HG03342 (cell line): ENCODE measurements around the gene THSD7B.
"Not testable (repeated sequence)": the region's sequence is repeated elsewhere in the genome, so short reads cannot be mapped to it uniquely, and the experiment has no call there.

Experiments used
- ATAC-seq: cut with Tn5 transposase; IDR thresholded peaks from one replicate; pipeline ENCODE4 v1.9.1; 2021; ENCODE audit warnings: mild to moderate bottlenecking, moderate library complexity; ENCODE audit not compliant: unreplicated experiment

The THSD7B gene

DNA sequence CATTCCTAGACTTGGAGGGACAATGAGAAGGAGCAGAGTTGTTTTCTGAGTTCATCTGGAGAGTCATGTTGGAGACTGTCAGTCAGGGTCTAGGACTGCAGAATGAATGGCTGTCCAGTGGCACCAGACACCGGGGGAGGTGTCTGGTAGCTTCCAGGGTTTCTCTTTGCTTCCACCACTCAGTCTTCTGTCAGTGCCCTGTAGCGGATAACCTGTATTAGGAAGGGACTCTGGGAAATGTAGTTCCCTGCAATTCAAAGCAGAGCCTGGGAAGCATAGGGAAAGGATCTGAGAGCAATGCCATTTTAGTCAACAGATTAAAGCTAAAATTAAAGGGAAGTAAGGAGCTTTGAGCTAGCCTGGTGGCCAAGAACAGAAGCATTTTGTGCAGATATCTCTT, 257.9 kb downstream of the THSD7B start:
- no peak for ATAC-seq

- ATAC-seq, result no peak
Observed at GRCh38 chr2:137031731-137032130, 266.4 kb downstream of the THSD7B start.

DNA sequence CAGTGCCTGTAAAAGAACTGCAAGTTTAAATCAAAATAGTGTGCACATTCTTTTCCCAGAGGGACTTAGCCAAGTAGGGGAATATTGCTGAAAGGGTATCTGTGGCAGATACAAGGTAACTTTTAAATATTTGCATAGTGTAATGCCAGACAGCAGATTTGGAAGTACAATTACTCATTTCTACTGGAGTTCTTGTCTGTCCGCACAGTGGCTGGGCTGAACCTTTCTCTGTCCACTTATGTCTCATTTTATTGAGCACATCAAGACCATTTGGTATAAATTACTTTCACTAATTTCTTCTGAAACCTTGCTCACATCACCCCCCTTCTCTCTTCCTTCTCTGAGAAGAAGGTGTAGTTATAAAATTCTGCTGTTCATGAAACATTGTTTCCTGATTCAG, 271.3 kb downstream of the THSD7B start:
- ATAC-seq, result no peak

DNA sequence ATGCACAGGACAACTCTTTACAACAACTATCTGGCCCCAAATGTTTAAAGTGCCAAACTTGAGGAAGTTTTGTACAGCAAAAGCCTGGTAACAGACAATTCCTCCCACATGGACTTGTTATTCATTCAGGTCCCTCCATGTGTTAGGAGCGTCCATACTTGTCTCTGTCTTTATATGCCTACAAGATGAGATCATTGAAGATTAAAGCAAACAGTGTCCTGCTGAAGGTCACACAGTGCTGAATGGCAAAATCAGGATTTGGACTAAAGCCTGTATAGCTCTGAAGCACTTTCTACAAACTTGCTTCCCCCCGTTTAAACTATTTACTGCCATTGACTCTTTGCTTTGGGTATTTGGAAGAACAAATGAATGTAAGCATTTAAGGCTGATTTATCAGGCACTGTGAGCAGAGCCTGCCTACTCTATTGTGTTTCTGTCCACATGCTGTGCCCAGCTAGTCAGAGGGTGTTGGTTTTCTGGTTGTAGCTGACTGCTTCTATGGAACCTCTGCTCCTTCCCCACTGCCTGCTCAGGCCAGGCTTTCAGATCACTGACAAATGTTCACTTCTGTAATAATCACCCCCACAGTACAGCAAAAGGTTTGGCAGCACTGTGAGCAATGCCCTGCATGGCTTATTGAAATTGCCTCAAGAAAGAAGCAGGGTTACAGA, 274.3 kb downstream of the THSD7B start:
- no peak for ATAC-seq

- ATAC-seq, result no peak
Observed at GRCh38 chr2:137047369-137047768, 282.0 kb downstream of the THSD7B start.

DNA sequence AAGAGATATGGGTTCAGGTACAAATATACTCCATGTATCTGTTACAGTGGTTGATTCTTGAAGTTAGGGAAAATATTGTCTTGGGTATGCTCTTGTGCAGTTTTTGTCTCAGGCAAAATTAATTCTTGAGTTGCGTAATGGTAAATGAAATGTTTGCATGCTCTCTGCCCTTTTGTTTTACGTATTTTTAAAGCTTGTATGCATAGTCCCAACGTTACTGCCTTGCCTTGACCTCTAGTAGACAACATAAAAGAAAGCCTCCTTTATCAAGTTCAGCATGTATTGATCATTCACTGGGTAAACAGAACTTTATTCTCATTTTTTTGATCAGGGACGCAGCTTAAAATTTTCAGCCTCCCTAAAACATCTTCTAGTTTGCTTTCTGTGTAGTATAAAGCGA, 283.1 kb downstream of the THSD7B start:
- no peak for ATAC-seq

DNA sequence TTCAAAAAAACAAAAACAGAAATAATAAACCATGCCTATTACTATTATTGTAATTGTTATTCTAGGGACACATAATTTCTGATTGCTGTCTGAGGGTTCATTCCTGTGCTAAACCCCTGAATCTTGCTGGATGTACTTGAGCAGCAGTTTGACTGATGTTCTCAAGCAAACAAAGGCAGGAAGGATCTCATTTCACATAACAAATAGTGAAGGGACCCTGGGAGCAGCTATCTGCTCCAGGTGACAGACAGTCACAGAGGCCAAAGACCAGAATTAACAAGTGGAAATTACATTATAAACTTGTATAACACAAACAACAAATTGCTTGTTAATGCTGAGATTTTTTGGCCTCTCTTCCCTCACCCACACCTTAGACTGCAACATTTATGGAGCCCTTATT, 284.2 kb downstream of the THSD7B start:
- no peak for ATAC-seq

DNA sequence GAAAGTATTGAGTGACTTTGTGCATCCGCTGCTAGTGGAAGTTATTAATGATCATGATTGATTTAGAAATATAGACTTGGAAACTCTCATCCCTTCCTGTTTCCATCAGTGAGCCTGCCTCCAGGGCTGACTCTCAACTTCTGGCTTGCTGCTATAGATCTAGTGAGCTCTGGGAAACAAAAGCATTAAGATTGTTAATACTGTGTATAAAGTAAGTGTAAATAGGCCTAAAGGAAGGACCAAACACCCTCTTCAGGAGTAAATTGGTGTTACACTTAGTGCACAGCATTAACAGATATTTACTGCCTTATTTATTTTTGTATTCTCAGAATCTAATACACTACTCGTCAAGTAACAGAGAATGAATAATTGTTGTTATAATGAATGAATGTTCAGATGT, 285.6 kb downstream of the THSD7B start:
- ATAC-seq, result no peak

DNA sequence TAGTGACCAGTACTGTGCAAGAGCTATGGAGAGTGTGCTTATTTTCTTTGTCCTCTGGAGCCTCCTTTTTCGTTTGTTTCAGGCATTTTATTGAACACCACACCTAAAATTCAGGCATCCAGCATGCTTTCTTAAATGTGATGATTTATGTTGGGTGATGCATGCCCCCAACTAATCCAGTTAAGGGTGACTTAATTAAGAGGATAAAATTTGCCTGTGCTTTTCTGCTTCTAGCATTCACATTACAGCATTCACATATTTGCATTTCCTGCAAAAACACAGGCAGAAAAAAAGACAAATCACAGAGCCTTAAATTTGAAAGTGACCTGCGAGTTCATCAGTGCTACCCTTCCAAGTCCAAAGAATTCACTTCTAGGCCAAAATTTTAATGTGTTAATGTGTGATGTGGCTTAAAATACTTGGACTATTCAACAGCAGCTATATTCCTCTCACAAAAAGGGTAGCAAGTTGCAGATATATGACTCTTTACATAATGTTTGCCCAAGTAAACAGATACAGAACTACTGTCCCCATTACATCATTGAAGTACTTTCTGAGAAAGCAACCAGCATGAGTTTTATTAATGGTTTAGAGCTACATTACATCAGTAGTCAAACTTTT, 286.5 kb downstream of the THSD7B start:
- ATAC-seq, result no peak

- no peak for ATAC-seq
Observed at GRCh38 chr2:137056704-137057103, 291.4 kb downstream of the THSD7B start.

- ATAC-seq, result not testable (repeated sequence)
Observed at GRCh38 chr2:137076111-137076765, 310.9 kb downstream of the THSD7B start.

- no peak for ATAC-seq
Observed at GRCh38 chr2:137091704-137092103, 326.4 kb downstream of the THSD7B start.

DNA sequence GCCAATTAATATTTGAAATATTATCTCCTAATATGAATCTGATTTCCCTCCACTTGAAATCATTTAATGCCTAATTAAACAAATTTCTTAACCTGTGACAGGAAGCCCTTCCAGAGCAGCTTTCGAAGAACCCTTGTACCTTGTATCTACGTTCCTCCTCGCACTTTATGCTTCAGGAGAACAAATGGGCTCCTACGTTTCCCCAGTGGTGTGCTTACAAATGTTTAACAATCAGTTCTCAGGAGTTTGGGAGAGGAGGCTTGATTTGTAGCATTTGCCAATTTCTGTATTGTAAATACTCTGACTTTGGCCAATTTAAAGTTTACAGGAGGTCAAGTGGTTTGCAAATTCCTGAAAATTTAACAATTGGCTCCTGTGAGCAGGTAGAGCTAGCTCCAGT, 327.8 kb downstream of the THSD7B start:
- no peak for ATAC-seq

GRCh38 chr2:137096187-137096586, 330.8 kb downstream of the THSD7B start:
- ATAC-seq, result no peak

GRCh38 chr2:137096693-137097092, 331.3 kb downstream of the THSD7B start:
- ATAC-seq, result no peak

DNA sequence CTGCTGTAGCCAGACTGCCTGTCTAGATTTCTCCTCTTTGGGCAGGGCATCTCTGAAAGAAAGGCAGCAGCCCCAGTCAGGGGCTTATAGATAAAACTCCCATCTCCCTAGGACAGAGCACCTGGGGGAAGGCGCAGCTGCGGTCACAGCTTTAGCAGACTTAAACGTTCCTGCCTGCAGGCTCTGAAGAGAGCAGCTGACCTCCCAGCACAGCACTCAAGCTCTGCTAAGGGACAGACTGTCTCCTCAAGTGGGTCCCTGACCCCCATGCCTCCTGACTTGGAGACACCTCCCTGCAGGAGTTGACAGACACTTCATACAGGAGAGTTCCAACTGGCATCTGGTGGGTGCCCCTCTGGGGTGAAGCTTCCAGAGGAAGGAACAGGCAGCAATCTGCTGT, 336.5 kb downstream of the THSD7B start:
- ATAC-seq, result not testable (repeated sequence)

- no peak for ATAC-seq
Observed at GRCh38 chr2:137107904-137108303, 342.6 kb downstream of the THSD7B start.

- ATAC-seq, result no peak
Observed at GRCh38 chr2:137111896-137112295, 346.6 kb downstream of the THSD7B start.

DNA sequence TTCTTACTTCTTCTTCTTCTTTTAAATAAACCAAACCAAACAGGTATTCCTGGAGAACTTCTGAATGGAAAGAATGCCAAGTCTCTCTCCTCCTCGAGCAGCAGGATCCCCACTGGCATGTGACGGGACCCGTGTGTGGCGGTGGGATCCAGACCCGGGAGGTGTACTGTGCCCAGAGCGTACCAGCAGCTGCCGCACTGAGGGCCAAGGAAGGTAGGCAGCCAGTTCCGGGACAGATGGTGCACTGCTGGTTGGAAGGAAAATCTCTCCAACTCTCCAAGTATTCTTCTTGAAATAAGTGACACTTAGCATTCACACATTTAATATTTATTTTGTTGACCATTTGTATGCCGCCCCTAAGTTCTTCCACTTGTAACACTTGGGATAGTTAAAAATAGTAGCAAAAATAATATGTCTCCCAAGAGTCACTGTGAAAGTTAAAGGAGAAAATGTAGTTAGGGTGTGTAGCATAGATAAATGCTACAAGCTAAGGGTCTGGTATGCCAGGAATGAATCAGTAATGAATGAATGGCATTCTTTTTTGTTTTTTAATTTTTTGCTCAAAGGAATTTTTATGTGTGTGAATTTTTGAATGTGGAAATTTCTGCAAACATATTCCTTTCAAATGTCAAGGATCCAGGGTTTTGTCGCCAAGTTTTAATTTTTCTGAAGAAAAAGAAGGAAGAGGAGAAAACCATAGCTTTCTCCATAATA, 349.9 kb downstream of the THSD7B start:
- no peak for ATAC-seq

GRCh38 chr2:137115795-137116089, 350.4 kb downstream of the THSD7B start:
- ATAC-seq, result no peak

DNA sequence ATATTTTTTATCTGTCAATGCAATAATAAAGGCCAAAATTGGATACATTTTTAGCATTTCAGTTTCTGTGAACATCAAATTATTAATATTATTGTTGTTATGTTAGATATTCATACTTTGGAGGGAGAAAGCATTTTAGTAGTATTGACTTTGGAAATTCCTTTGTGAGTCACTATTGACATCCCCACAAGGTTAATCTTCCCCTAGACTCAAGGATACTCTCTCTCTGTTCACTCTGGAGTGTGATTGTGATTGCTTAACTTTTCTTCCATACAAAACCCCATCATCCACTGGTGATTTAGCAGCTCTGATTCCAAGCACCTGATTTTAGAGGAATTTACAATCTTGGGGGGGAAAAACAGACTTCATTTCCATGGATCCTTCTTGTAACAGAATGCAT, 352.0 kb downstream of the THSD7B start:
- ATAC-seq, result no peak

GRCh38 chr2:137118140-137118539, 352.8 kb downstream of the THSD7B start:
- no peak for ATAC-seq
